MM.1S (cell line): ENCODE measurements around the gene STAT1.

Source experiments
- DNase-seq: peaks from one replicate; pipeline ENCODE4 v3.0.0-alpha.2; 2015
- H2AFZ ChIP-seq: fragments of 300-600 bp; sonication (generic); 2 replicates; pipeline ENCODE4 v1.6.0; 2016; ENCODE audit warnings: antibody characterized with exemption, low read length
- H3F3A ChIP-seq: fragments of 300-600 bp; sonication (generic); 2 replicates; pipeline ENCODE4 v1.6.1; 2016; ENCODE audit warnings: mild to moderate bottlenecking, antibody characterized with exemption, low read length, moderate library complexity, mixed read lengths; ENCODE audit not compliant: insufficient read depth
- H3K27ac ChIP-seq: fragments of 300-600 bp; sonication (generic); 2 replicates; pipeline ENCODE4 v1.5.1; 2016; ENCODE audit warnings: mild to moderate bottlenecking, low read length
- H3K27me3 ChIP-seq: fragments of 300-600 bp; sonication (generic); replicated peaks from 2 replicates; pipeline ENCODE4 v1.6.0; 2016; ENCODE audit warnings: low read length; ENCODE audit not compliant: insufficient read depth
- H3K36me3 ChIP-seq: fragments of 300-600 bp; sonication (generic); replicated peaks from 2 replicates; pipeline ENCODE4 v1.6.1; 2016; ENCODE audit warnings: mild to moderate bottlenecking, low read length, mixed read lengths; ENCODE audit not compliant: insufficient read depth
- H3K4me1 ChIP-seq: fragments of 300-600 bp; sonication (generic); 2 replicates; pipeline ENCODE4 v1.6.1; 2016; ENCODE audit warnings: low read length, mixed read lengths
- H3K4me2 ChIP-seq: fragments of 300-600 bp; sonication (generic); 2 replicates; pipeline ENCODE4 v1.6.0; 2016; ENCODE audit warnings: low read depth, low read length
- H3K4me3 ChIP-seq: fragments of 300-600 bp; sonication (generic); 2 replicates; pipeline ENCODE4 v1.5.1; 2016; ENCODE audit warnings: low read length, mixed read lengths
- H3K79me2 ChIP-seq: fragments of 300-600 bp; sonication (generic); 2 replicates; pipeline ENCODE4 v1.6.1; 2016; ENCODE audit warnings: mixed run types, low read length, mixed read lengths
- H3K9ac ChIP-seq: fragments of 300-600 bp; sonication (generic); 2 replicates; pipeline ENCODE4 v1.6.1; 2016; ENCODE audit warnings: low read length, mixed read lengths
- H3K9me2 ChIP-seq: fragments of 300-600 bp; sonication (generic); replicated peaks from 2 replicates; pipeline ENCODE4 v1.6.1; 2016; ENCODE audit warnings: mild to moderate bottlenecking, low read length, mixed read lengths; ENCODE audit not compliant: insufficient read depth
- H3K9me3 ChIP-seq: fragments of 300-600 bp; sonication (generic); replicated peaks from 2 replicates; pipeline ENCODE4 v1.6.1; 2016; ENCODE audit warnings: mild to moderate bottlenecking, low read length, mixed read lengths; ENCODE audit not compliant: insufficient read depth
- H4K20me1 ChIP-seq: fragments of 300-600 bp; sonication (generic); 2 replicates; pipeline ENCODE4 v1.6.1; 2016; ENCODE audit warnings: mild to moderate bottlenecking, low read length, moderate library complexity, mixed read lengths; ENCODE audit not compliant: insufficient read depth
- CTCF ChIP-seq: fragments of 300-600 bp; sonication (generic); IDR thresholded peaks from 2 replicates; pipeline ENCODE4 v1.5.1; 2016; ENCODE audit warnings: antibody characterized with exemption, low read length, mixed read lengths
- EZH2 ChIP-seq: fragments of 300-600 bp; sonication (generic); optimal IDR thresholded peaks from 2 replicates; pipeline ENCODE3; 2017; ENCODE audit warnings: low read depth, mild to moderate bottlenecking, antibody characterized with exemption, low read length, mixed read lengths
- EZH2phosphoT487 ChIP-seq: fragments of 300-600 bp; sonication (generic); IDR thresholded peaks from 2 replicates; pipeline ENCODE4 v1.6.1; 2018; ENCODE audit warnings: antibody characterized with exemption, low read length

The STAT1 gene

GRCh38 chr2:191014653-191015020, 666 bp upstream of the STAT1 start:
- Histone ChIP-seq H3K27ac (peak overlapping the region; percentile 74; the same call in 1 of the 2 replicates), H4K20me1 (no peaks in the 10 kb centered on the region), H3F3A (peaks cover 6% of the 10 kb centered on the region; the same call in 1 of the 2 replicates), H3K79me2 (peaks cover 26% of the 10 kb centered on the region), H3K4me2 (peak overlapping the region; percentile 72), H3K9ac (peak overlapping the region; percentile 69), H2AFZ (peak overlapping the region; percentile 70), H3K36me3 (no peaks in the 10 kb centered on the region), H3K4me3 (peak overlapping the region; percentile 97), H3K27me3 (no peaks in the 10 kb centered on the region), H3K9me3 (no peaks in the 10 kb centered on the region), H3K4me1 (peaks cover 21% of the 10 kb centered on the region), H3K9me2 (no peaks in the 10 kb centered on the region)
- DNase-seq: no peak
- TF ChIP-seq EZH2 (no peak), EZH2phosphoT487 (no peak), CTCF (no peak)

GRCh38 chr2:191013682-191013931, 364 bp downstream of the STAT1 start:
- H2AFZ ChIP-seq: peak overlapping the region; percentile 70
- no peaks in the 10 kb centered on the region for H4K20me1 ChIP-seq
- peaks cover 24% of the 10 kb centered on the region for H3K4me1 ChIP-seq
- H3F3A ChIP-seq: peaks cover 6% of the 10 kb centered on the region; the same call in 1 of the 2 replicates
- H3K4me3 ChIP-seq: peak overlapping the region; percentile 97
- H3K4me2 ChIP-seq: peak overlapping the region; percentile 87
- TF ChIP-seq EZH2phosphoT487 (no peak), CTCF (0 out of 2 replicates have a peak, but pooled peaks have one; percentile 8), EZH2 (no peak)
- no peaks in the 10 kb centered on the region for H3K9me2 ChIP-seq
- H3K27ac ChIP-seq: peak overlapping the region; percentile 74; the same call in 1 of the 2 replicates
- no peaks in the 10 kb centered on the region for H3K9me3 ChIP-seq
- peaks cover 26% of the 10 kb centered on the region for H3K79me2 ChIP-seq
- peak overlapping the region; percentile 69 for H3K9ac ChIP-seq
- no peaks in the 10 kb centered on the region for H3K27me3 ChIP-seq
- H3K36me3 ChIP-seq: no peaks in the 10 kb centered on the region
- peak; percentile 11 for DNase-seq

- Histone ChIP-seq H3K27ac (no peak overlapping the region; the same call in 1 of the 2 replicates), H3K27me3 (no peaks in the 10 kb centered on the region), H3K4me1 (peaks cover 28% of the 10 kb centered on the region), H3K4me3 (peak overlapping the region; percentile 97), H3K79me2 (peaks cover 26% of the 10 kb centered on the region), H3K9me2 (no peaks in the 10 kb centered on the region), H4K20me1 (no peaks in the 10 kb centered on the region), H3K36me3 (no peaks in the 10 kb centered on the region), H3K9ac (peak overlapping the region; percentile 69; the same call in 1 of the 2 replicates), H3F3A (peaks cover 6% of the 10 kb centered on the region; the same call in 1 of the 2 replicates), H3K4me2 (peak overlapping the region; percentile 87), H2AFZ (peak overlapping the region; percentile 70), H3K9me3 (no peaks in the 10 kb centered on the region)
- DNase-seq: no peak
- TF ChIP-seq EZH2phosphoT487 (no peak), EZH2 (no peak), CTCF (no peak)
Measured at GRCh38 chr2:191012845-191013681, 908 bp downstream of the STAT1 start.
